ENCODE results near the gene BMI1.
"Not testable (repeated sequence)": the region's sequence is repeated elsewhere in the genome, so short reads cannot be mapped to it uniquely, and the experiment has no call there.

The BMI1 gene

GRCh38 chr10:22339761-22340328 is 18.9 kb downstream of the BMI1 start:
- no peak for DNase-seq (ENCODE audit: low spot score)

- DNase-seq (ENCODE audit: low spot score) = peak; percentile 83
Observed at GRCh38 chr10:22340329-22341189, 19.7 kb downstream of the BMI1 start.

- no peak for DNase-seq (ENCODE audit: low spot score)
Observed at GRCh38 chr10:22341190-22341925, 20.5 kb downstream of the BMI1 start.

GRCh38 chr10:22341926-22342196 is 21.0 kb downstream of the BMI1 start:
- no peak for DNase-seq (ENCODE audit: low spot score)

GRCh38 chr10:22342421-22342820 is 21.5 kb downstream of the BMI1 start:
- DNase-seq (ENCODE audit: low spot score) = no peak

- DNase-seq (ENCODE audit: low spot score) = no peak
Observed at GRCh38 chr10:22343731-22344130, 22.8 kb downstream of the BMI1 start.

GRCh38 chr10:22344249-22344648 is 23.4 kb downstream of the BMI1 start:
- DNase-seq (ENCODE audit: low spot score) = no peak

- no peak for DNase-seq (ENCODE audit: low spot score)
Observed at GRCh38 chr10:22344781-22345300, 23.9 kb downstream of the BMI1 start.

- no peak for DNase-seq (ENCODE audit: low spot score)
Observed at GRCh38 chr10:22345301-22346095, 24.6 kb downstream of the BMI1 start, which contains the start of gene SPAG6. Gene SPAG6, plus strand, starts transcription at chr10:22345496. Its CDS starts 116 bp downstream, at chr10:22345612.

- DNase-seq (ENCODE audit: low spot score) = no peak
Observed at GRCh38 chr10:22346096-22346661, 25.3 kb downstream of the BMI1 start.

- no peak for DNase-seq (ENCODE audit: low spot score)
Observed at GRCh38 chr10:22349755-22350154, 28.9 kb downstream of the BMI1 start.

- DNase-seq (ENCODE audit: low spot score) = no peak
Observed at GRCh38 chr10:22351131-22351703, 30.3 kb downstream of the BMI1 start.

- DNase-seq (ENCODE audit: low spot score) = no peak
Observed at GRCh38 chr10:22356324-22356873, 35.5 kb downstream of the BMI1 start.

- not testable (repeated sequence) for DNase-seq (ENCODE audit: low spot score)
Observed at GRCh38 chr10:22357770-22358169, 36.9 kb downstream of the BMI1 start.

- DNase-seq (ENCODE audit: low spot score) = no peak
Observed at GRCh38 chr10:22363305-22363704, 42.4 kb downstream of the BMI1 start.

GRCh38 chr10:22364407-22365140 is 43.7 kb downstream of the BMI1 start:
- DNase-seq (ENCODE audit: low spot score) = no peak

- DNase-seq (ENCODE audit: low spot score) = no peak
Observed at GRCh38 chr10:22365233-22365632, 44.3 kb downstream of the BMI1 start.

- DNase-seq (ENCODE audit: low spot score) = no peak
Observed at GRCh38 chr10:22365644-22366434, 44.9 kb downstream of the BMI1 start.

- no peak for DNase-seq (ENCODE audit: low spot score)
Observed at GRCh38 chr10:22366435-22366703, 45.5 kb downstream of the BMI1 start.

- no peak for DNase-seq (ENCODE audit: low spot score)
Observed at GRCh38 chr10:22366771-22367170, 45.9 kb downstream of the BMI1 start.

Data from HuH-7.5 (cell line).